ENCODE measurements around the gene GIGYF2.

The GIGYF2 gene

GRCh38 chr2:232779934-232780333, 82.8 kb downstream of the GIGYF2 start:
- no peak for TF ChIP-seq CTCF (IDR thresholded peaks at IDR 0.05; ENCODE audit: low read depth, low read length)
- H3K4me3 ChIP-seq (ENCODE audit: low read depth, low read length), result no peak overlapping the region
- DNase-seq (ENCODE audit: low read depth, low spot score), result peak; percentile 16
- in situ Hi-C loops (cut with HindIII; ENCODE audit: low sequenced_read_pairs), result no loop called here

- no peak for TF ChIP-seq CTCF (IDR thresholded peaks at IDR 0.05; ENCODE audit: low read depth, low read length)
- in situ Hi-C loops (cut with HindIII; ENCODE audit: low sequenced_read_pairs), result no loop called here
- peak; percentile 79 for DNase-seq (ENCODE audit: low read depth, low spot score)
- H3K4me3 ChIP-seq (ENCODE audit: low read depth, low read length), result no peak overlapping the region
These were observed 84.6 kb downstream of the GIGYF2 start for GRCh38 chr2:232781765-232782164.

- in situ Hi-C loops (cut with HindIII; ENCODE audit: low sequenced_read_pairs), result no loop called here
- no peak for DNase-seq (ENCODE audit: low read depth, low spot score)
- TF ChIP-seq CTCF (IDR thresholded peaks at IDR 0.05; ENCODE audit: low read depth, low read length), result no peak
- no peak overlapping the region for H3K4me3 ChIP-seq (ENCODE audit: low read depth, low read length)
These were observed 86.1 kb downstream of the GIGYF2 start for GRCh38 chr2:232783278-232783677.

GRCh38 chr2:232787806-232788205, 90.7 kb downstream of the GIGYF2 start:
- in situ Hi-C loops (cut with HindIII; ENCODE audit: low sequenced_read_pairs), result no loop called here
- H3K4me3 ChIP-seq (ENCODE audit: low read depth, low read length), result no peak overlapping the region
- TF ChIP-seq CTCF (IDR thresholded peaks at IDR 0.05; ENCODE audit: low read depth, low read length), result no peak
- no peak for DNase-seq (ENCODE audit: low read depth, low spot score)

- in situ Hi-C loops (cut with HindIII; ENCODE audit: low sequenced_read_pairs), result no loop called here
- DNase-seq (ENCODE audit: low read depth, low spot score), result no peak
These were observed 92.0 kb downstream of the GIGYF2 start for GRCh38 chr2:232789082-232789481.

GRCh38 chr2:232791518-232791917, 94.4 kb downstream of the GIGYF2 start:
- DNase-seq (ENCODE audit: low read depth, low spot score), result no peak
- no peak overlapping the region for H3K4me3 ChIP-seq (ENCODE audit: low read depth, low read length)
- TF ChIP-seq CTCF (IDR thresholded peaks at IDR 0.05; ENCODE audit: low read depth, low read length), result no peak
- in situ Hi-C loops (cut with HindIII; ENCODE audit: low sequenced_read_pairs), result no loop called here

More at GRCh38 chr2:232789082-232789481, 92.0 kb downstream of the GIGYF2 start:
- TF ChIP-seq CTCF (IDR thresholded peaks at IDR 0.05; ENCODE audit: low read depth, low read length), result no peak
- H3K4me3 ChIP-seq (ENCODE audit: low read depth, low read length), result no peak overlapping the region

GRCh38 chr2:232793271-232793670, 96.1 kb downstream of the GIGYF2 start:
- TF ChIP-seq CTCF (IDR thresholded peaks at IDR 0.05; ENCODE audit: low read depth, low read length), result no peak
- H3K4me3 ChIP-seq (ENCODE audit: low read depth, low read length), result no peak overlapping the region
- DNase-seq (ENCODE audit: low read depth, low spot score), result no peak
- in situ Hi-C loops (cut with HindIII; ENCODE audit: low sequenced_read_pairs), result no loop called here
